Lower lobe of right lung (tissue), 2 donors: Measurements from ENCODE around the gene SESTD1. TPM values are rescaled to one million over a fixed set of nuclear protein-coding genes. Genes with fewer than 3 reads are reported as not detected.
"Not testable (repeated sequence)": the region's sequence is repeated elsewhere in the genome, so short reads cannot be mapped to it uniquely, and the experiment has no call there.

Experiments
- ATAC-seq, 2 donors: fragments of 200-7000 bp; cut with Tn5 transposase; one replicate each; pipeline ENCODE4 v1.9.1; 2020 to 2022; ENCODE audit warnings: mild to moderate bottlenecking in 2 of 2, moderate library complexity in 2 of 2
- DNase-seq: peaks from one replicate; pipeline ENCODE4 v3.0.0-alpha.2; 2020
- H3K27ac ChIP-seq: fragments of 200-600 bp; one replicate; pipeline ENCODE4 v1.8.0; 2022
- H3K27me3 ChIP-seq: fragments of 200-600 bp; one replicate; pipeline ENCODE4 v1.8.0; 2022; ENCODE audit warnings: low read depth
- H3K36me3 ChIP-seq: fragments of 200-600 bp; one replicate; pipeline ENCODE4 v1.8.0; 2022; ENCODE audit warnings: mild to moderate bottlenecking
- H3K4me1 ChIP-seq: fragments of 200-600 bp; one replicate; pipeline ENCODE4 v1.8.0; 2022
- H3K4me3 ChIP-seq: fragments of 200-600 bp; one replicate; pipeline ENCODE4 v1.8.0; 2022; ENCODE audit warnings: mild to moderate bottlenecking
- H3K9me3 ChIP-seq: fragments of 200-600 bp; one replicate; pipeline ENCODE4 v1.8.0; 2022
- intact Hi-C: fragments of 100-400 bp; cut with DNase I; formaldehyde crosslinking; loops from one replicate; pipeline ENCODE4 v1.11.0; 2022
- total RNA-seq: library from RNA; stranded (reverse); fragmentation: NEBNext Ultra II Directional; extraction: Animal tissue kit (Norgen Biotek cat#: 25700); gene quantifications from one replicate; pipeline ENCODE4 v1.2.1, GENCODE V29; 2021
- TF ChIP-seq, protein P1 (sequence below): fragments of 200-600 bp; IDR thresholded peaks from one replicate; pipeline ENCODE4 v1.8.0; 2022; ENCODE audit warnings: antibody characterized with exemption, mild to moderate bottlenecking
- donor health status: DM: no; HTN: yes; CAD: no; lungs with severe emphysema.

The SESTD1 gene
- total RNA-seq, 1 donor from 2014 or later, result 107 TPM

DNA sequence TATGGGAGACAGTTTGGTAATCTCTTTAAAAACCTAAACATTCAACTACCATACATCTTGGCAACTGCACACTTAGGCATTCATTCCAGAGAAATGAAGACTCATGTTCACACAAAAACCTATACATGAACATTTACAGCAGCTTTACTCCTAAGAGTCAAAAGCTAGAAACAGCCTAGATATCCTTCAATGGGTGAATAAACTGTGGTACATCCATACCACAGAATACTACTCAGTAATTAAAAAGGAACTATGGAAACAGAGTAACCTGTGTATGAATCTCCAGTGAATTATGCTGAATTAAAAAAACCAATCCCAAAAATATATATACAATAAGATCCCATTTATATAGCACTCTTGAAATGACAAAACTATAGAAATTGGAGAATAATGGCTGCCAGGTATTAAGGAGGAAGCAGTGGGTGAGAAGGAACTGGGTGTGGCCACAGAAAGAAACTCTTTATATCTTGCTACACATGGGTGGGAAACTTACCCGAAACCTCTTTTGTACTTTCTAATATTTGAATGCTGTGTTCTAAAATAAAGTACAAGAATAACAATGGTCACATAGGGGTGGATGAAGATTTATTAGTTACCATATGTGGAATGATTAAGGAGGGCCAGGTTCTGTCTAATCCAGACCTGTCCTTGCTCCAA is 13.7 kb downstream of the SESTD1 start:
- intact Hi-C loops, result no loop called here
- DNase-seq, result no peak
- no peaks in the 10 kb centered on the region for H3K36me3 ChIP-seq
- peaks cover 30% of the 10 kb centered on the region for H3K4me1 ChIP-seq
- no peak overlapping the region for H3K4me3 ChIP-seq
- peak in 1 of 2 donors; percentile 28 for ATAC-seq
- no peaks in the 10 kb centered on the region for H3K9me3 ChIP-seq
- TF ChIP-seq, protein P1, sequence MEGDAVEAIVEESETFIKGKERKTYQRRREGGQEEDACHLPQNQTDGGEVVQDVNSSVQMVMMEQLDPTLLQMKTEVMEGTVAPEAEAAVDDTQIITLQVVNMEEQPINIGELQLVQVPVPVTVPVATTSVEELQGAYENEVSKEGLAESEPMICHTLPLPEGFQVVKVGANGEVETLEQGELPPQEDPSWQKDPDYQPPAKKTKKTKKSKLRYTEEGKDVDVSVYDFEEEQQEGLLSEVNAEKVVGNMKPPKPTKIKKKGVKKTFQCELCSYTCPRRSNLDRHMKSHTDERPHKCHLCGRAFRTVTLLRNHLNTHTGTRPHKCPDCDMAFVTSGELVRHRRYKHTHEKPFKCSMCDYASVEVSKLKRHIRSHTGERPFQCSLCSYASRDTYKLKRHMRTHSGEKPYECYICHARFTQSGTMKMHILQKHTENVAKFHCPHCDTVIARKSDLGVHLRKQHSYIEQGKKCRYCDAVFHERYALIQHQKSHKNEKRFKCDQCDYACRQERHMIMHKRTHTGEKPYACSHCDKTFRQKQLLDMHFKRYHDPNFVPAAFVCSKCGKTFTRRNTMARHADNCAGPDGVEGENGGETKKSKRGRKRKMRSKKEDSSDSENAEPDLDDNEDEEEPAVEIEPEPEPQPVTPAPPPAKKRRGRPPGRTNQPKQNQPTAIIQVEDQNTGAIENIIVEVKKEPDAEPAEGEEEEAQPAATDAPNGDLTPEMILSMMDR, result no peak
- H3K27me3 ChIP-seq, result no peaks in the 10 kb centered on the region
- H3K27ac ChIP-seq, result no peak overlapping the region

GRCh38 chr2:179250095-179250494 is 14.5 kb downstream of the SESTD1 start:
- Histone ChIP-seq H3K27me3 (no peaks in the 10 kb centered on the region), H3K4me1 (peaks cover 26% of the 10 kb centered on the region)
- TF ChIP-seq, protein P1, result no peak

DNA sequence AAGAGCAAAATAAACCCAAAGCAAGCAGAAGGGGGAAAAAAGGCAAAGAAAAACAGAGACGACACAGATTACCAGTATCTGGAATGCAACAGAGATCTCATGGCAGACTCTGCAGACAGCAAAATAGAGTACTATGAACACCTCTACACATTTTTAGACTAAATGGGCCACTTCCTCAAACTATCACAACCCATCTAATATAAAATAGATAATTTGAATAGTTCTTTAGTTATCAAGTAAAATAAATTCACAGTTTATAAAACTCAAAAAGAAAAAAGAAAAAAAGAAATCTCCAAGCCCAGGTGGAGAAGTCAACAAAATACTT is 16.6 kb downstream of the SESTD1 start:
- ATAC-seq (no peak), DNase-seq (no peak)
- H3K27me3 ChIP-seq, result no peaks in the 10 kb centered on the region
- H3K9me3 ChIP-seq, result no peaks in the 10 kb centered on the region
- TF ChIP-seq, protein P1, result no peak
- peaks cover 17% of the 10 kb centered on the region for H3K4me1 ChIP-seq
- intact Hi-C loops, result no loop called here
- no peaks in the 10 kb centered on the region for H3K36me3 ChIP-seq
- no peak overlapping the region for H3K4me3 ChIP-seq
- no peak overlapping the region for H3K27ac ChIP-seq

More at GRCh38 chr2:179250095-179250494, 14.5 kb downstream of the SESTD1 start:
- Histone ChIP-seq H3K9me3 (no peaks in the 10 kb centered on the region), H3K27ac (no peak overlapping the region), H3K36me3 (no peaks in the 10 kb centered on the region), H3K4me3 (no peak overlapping the region)
- DNase-seq (no peak), ATAC-seq (no peak)
- intact Hi-C loops, result no loop called here

- Histone ChIP-seq H3K9me3 (no peaks in the 10 kb centered on the region), H3K4me1 (peaks cover 12% of the 10 kb centered on the region), H3K27ac (no peak overlapping the region), H3K36me3 (no peaks in the 10 kb centered on the region), H3K4me3 (no peak overlapping the region), H3K27me3 (no peaks in the 10 kb centered on the region)
- TF ChIP-seq, protein P1, result no peak
- ATAC-seq (no peak), DNase-seq (no peak)
- intact Hi-C loops, result no loop called here
Measured at GRCh38 chr2:179247318-179248023, 17.2 kb downstream of the SESTD1 start.

GRCh38 chr2:179245843-179246242 is 18.8 kb downstream of the SESTD1 start:
- H3K36me3 ChIP-seq, H3K4me1 ChIP-seq, H3K4me3 ChIP-seq, H3K9me3 ChIP-seq, H3K27ac ChIP-seq, H3K27me3 ChIP-seq, DNase-seq, ATAC-seq, intact Hi-C loops: not testable (repeated sequence)

- DNase-seq (no peak), ATAC-seq (no peak)
- TF ChIP-seq, protein P1, result no peak
- no peaks in the 10 kb centered on the region for H3K27me3 ChIP-seq
- peaks cover 33% of the 10 kb centered on the region for H3K4me1 ChIP-seq
- H3K4me3 ChIP-seq, result no peak overlapping the region
- intact Hi-C loops, result no loop called here
- no peaks in the 10 kb centered on the region for H3K9me3 ChIP-seq
- H3K36me3 ChIP-seq, result no peaks in the 10 kb centered on the region
- no peak overlapping the region for H3K27ac ChIP-seq
Measured at GRCh38 chr2:179243046-179243445, 21.6 kb downstream of the SESTD1 start.
